Stomach (tissue), 4 donors: ENCODE measurements around the gene ZNF670.

Experiments
- CTCF ChIP-seq, 7 experiments: fragments of 450-650 bp in 4 of 7; fragments of 200-600 bp in 3 of 7; sonication (generic) in 3 of 7; IDR thresholded peaks; one replicate each; pipeline ENCODE4 v1.5.1; 2016 to 2019; ENCODE audit warnings: antibody characterized with exemption in 7 of 7, control low read depth in 2 of 7, mild to moderate bottlenecking in 1 of 7
- EP300 ChIP-seq: sonication (generic); formaldehyde crosslinking; IDR thresholded peaks from one replicate; pipeline ENCODE4 v1.6.1; 2017; ENCODE audit warnings: antibody characterized with exemption
- POLR2A ChIP-seq, 4 donors: fragments of 450-650 bp; IDR thresholded peaks; one replicate each; pipeline ENCODE4 v1.6.1; 2016; ENCODE audit warnings: antibody characterized with exemption in 4 of 4, control low read depth in 2 of 4, mild to moderate bottlenecking in 1 of 4, moderate library complexity in 1 of 4
- POLR2AphosphoS5 ChIP-seq, 3 donors: sonication (generic); formaldehyde crosslinking; IDR thresholded peaks; one replicate each; pipeline ENCODE4 v1.6.1; 2016; ENCODE audit warnings: antibody characterized with exemption in 3 of 3

GRCh38 chr1:247085310-247085709, 6.7 kb upstream of the ZNF670 start:
- no peak for TF ChIP-seq CTCF (IDR thresholded peaks at IDR 0.05)
- TF ChIP-seq POLR2AphosphoS5 (IDR thresholded peaks at IDR 0.05), result no peak
- no peak for TF ChIP-seq POLR2A (IDR thresholded peaks at IDR 0.05)
- TF ChIP-seq EP300, result no peak
